ENCODE measurements around the gene NDUFB2. TPM values are rescaled to one million over a fixed set of nuclear protein-coding genes. Genes with fewer than 3 reads are reported as not detected.
A peak's percentile ranks its signal among the peaks of the same experiment; 100 is the strongest.

NDUFB2 gene
- total and polyA plus RNA-seq, 2 of the 13 experiments (the other 11 are each of a cell fraction or from before 2014, with no cell fraction given), result 206 to 221 TPM

GRCh38 chr7:140696680-140697446 lies at the start of gene NDUFB2 (continued):
- TF ChIP-seq ZSCAN20 (CRISPR knock-in tag; IDR thresholded peaks at IDR 0.05; ENCODE audit: borderline replicate concordance), result peak; percentile 71; the same call in 1 of the 2 replicates
- no peak for TF ChIP-seq ZNF432 (CRISPR knock-in tag; IDR thresholded peaks at IDR 0.05; ENCODE audit: borderline replicate concordance)
- no peak for TF ChIP-seq EP300 (IDR thresholded peaks at IDR 0.05; ENCODE audit: low read depth in 2 of 2, low read length in 2 of 2)
- TF ChIP-seq EP300 (CRISPR knock-in tag; IDR thresholded peaks at IDR 0.05; ENCODE audit: borderline replicate concordance), result no peak
- TF ChIP-seq ELK4 (CRISPR knock-in tag; IDR thresholded peaks at IDR 0.05; ENCODE audit: borderline replicate concordance), result 0 out of 2 replicates have a peak, but pooled peaks have one; percentile 16
- peak; percentile 85 for TF ChIP-seq TMF1 (CRISPR knock-in tag; IDR thresholded peaks at IDR 0.05; ENCODE audit: low read depth)
- peak; percentile 72 for TF ChIP-seq RBM22 (optimal IDR thresholded peaks at IDR 0.05; ENCODE audit: low read length)
- no peak for TF ChIP-seq ZNF20 (CRISPR knock-in tag; IDR thresholded peaks at IDR 0.05)
- TF ChIP-seq ZNF276 (CRISPR knock-in tag; IDR thresholded peaks at IDR 0.05; ENCODE audit: low read depth), result no peak; the same call in 1 of the 2 replicates
- no peak for TF ChIP-seq SIX4 (CRISPR knock-in tag; IDR thresholded peaks at IDR 0.05)
- peak; percentile 39; the same call in 1 of the 2 replicates for TF ChIP-seq ATF2 (CRISPR knock-in tag; IDR thresholded peaks at IDR 0.05)
- TF ChIP-seq EZH2 (conservative IDR thresholded peaks at IDR 0.05; ENCODE audit: low read depth, low read length), result no peak
- TF ChIP-seq RXRA (CRISPR knock-in tag; IDR thresholded peaks at IDR 0.05), result peak; percentile 60
- TF ChIP-seq CREB3 (CRISPR knock-in tag; IDR thresholded peaks at IDR 0.05), result no peak; the same call in 1 of the 2 replicates
- 0 out of 2 replicates have a peak, but pooled peaks have one; percentile 49 for TF ChIP-seq ZBTB3 (CRISPR knock-in tag; IDR thresholded peaks at IDR 0.05; ENCODE audit: borderline replicate concordance, low read depth)
- TF ChIP-seq KLF11 (CRISPR knock-in tag; IDR thresholded peaks at IDR 0.05), result 0 out of 2 replicates have a peak, but pooled peaks have one; percentile 50
- peak; percentile 84 for TF ChIP-seq ZNF883 (CRISPR knock-in tag; IDR thresholded peaks at IDR 0.05; ENCODE audit: not compliant biosample characterization)
- TF ChIP-seq NCOR1 (IDR thresholded peaks at IDR 0.05; ENCODE audit: borderline replicate concordance, low read length), result no peak
- TF ChIP-seq NFE2L2 (IDR thresholded peaks at IDR 0.05; ENCODE audit: low read length), result no peak
- TF ChIP-seq RBAK (CRISPR knock-in tag; IDR thresholded peaks at IDR 0.05), result no peak
- TF ChIP-seq ZNF513 (CRISPR knock-in tag; conservative IDR thresholded peaks at IDR 0.05), result no peak
